ENCODE data around the gene ME3.

DNA sequence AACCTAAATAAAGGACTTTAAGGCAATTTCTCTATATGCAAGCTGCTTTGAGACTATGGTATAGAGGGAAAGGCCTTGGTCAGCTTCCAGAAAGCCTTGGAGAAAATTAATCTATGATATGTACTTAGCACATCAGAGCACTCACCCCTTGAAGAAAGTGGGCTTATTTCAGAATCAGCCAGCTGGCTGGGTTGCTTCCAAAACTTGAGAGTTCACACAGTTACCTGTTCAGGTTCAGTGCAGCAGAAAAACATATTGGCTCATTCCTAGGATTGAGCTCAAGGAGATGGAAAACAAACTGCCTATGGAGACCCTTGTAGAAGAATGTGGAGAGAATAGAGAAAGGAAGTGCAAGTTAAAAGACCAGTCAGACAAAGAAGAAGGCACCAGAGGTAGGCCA is 275.1 kb downstream of the ME3 start:
- TF ChIP-seq, protein P1, sequence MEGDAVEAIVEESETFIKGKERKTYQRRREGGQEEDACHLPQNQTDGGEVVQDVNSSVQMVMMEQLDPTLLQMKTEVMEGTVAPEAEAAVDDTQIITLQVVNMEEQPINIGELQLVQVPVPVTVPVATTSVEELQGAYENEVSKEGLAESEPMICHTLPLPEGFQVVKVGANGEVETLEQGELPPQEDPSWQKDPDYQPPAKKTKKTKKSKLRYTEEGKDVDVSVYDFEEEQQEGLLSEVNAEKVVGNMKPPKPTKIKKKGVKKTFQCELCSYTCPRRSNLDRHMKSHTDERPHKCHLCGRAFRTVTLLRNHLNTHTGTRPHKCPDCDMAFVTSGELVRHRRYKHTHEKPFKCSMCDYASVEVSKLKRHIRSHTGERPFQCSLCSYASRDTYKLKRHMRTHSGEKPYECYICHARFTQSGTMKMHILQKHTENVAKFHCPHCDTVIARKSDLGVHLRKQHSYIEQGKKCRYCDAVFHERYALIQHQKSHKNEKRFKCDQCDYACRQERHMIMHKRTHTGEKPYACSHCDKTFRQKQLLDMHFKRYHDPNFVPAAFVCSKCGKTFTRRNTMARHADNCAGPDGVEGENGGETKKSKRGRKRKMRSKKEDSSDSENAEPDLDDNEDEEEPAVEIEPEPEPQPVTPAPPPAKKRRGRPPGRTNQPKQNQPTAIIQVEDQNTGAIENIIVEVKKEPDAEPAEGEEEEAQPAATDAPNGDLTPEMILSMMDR (IDR thresholded peaks at IDR 0.05): no peak
- TF ChIP-seq POLR2A (IDR thresholded peaks at IDR 0.05): no peak

Data from Peyer's patch (tissue), 4 donors.